HepG2 (cell line): Measurements from ENCODE around the gene IGF2BP1. TPM values are rescaled to one million over a fixed set of nuclear protein-coding genes. Genes with fewer than 3 reads are reported as not detected.

ENCODE experiments used
- ASH2L ChIP-seq: fragments of 300-600, 200-600 bp; sonication (generic); IDR thresholded peaks from 2 replicates; pipeline ENCODE4 v1.7.0; 2017; ENCODE audit warnings: low read depth, mild to moderate bottlenecking, moderate library complexity, mixed read lengths, low read length; ENCODE audit not compliant: insufficient read length
- CHCHD3 ChIP-seq: sonication (generic); formaldehyde crosslinking; IDR thresholded peaks from 2 replicates; pipeline ENCODE4 v1.8.0; 2022; ENCODE audit warnings: mild to moderate bottlenecking, missing genetic modification reagents, moderate library complexity
- DDIT3 ChIP-seq: sonication (generic); formaldehyde crosslinking; IDR thresholded peaks from 2 replicates; pipeline ENCODE4 v1.4.0; 2020; ENCODE audit warnings: mild to moderate bottlenecking, missing genetic modification reagents
- ELF3 ChIP-seq: IDR thresholded peaks from 2 replicates; pipeline ENCODE4 v1.6.1; 2016; ENCODE audit warnings: missing genetic modification reagents, missing compliant biosample characterization
- GABPA ChIP-seq, 2 experiments: IDR thresholded peaks; 2 replicates each; pipeline ENCODE4 v1.6.1; 2011 to 2016; ENCODE audit warnings: low read depth in 2 of 2, low read length in 1 of 2, missing biosample characterization in 1 of 2, missing genetic modification characterization in 1 of 2
- KDM3A ChIP-seq: IDR thresholded peaks from 2 replicates; pipeline ENCODE4 v1.6.1; 2018; ENCODE audit warnings: low read depth, missing compliant biosample characterization
- KMT2B ChIP-seq: IDR thresholded peaks from 2 replicates; pipeline ENCODE4 v1.6.1; 2016; ENCODE audit warnings: missing genetic modification reagents, missing compliant biosample characterization
- NR2F1 ChIP-seq, 2 experiments: fragments of 450-650 bp in 1 of 2; formaldehyde crosslinking in 1 of 2; IDR thresholded peaks; 2 replicates each; pipeline versions ENCODE4 v1.5.0 to v1.6.1; 2016 to 2020; ENCODE audit warnings: mild to moderate bottlenecking in 1 of 2, missing compliant biosample characterization in 1 of 2, missing genetic modification reagents in 1 of 2, moderate library complexity in 1 of 2
- NR2F2 ChIP-seq: IDR thresholded peaks from 2 replicates; pipeline ENCODE4 v1.6.1; 2012; ENCODE audit warnings: low read depth, inconsistent platforms, borderline replicate concordance
- NR2F6 ChIP-seq, 2 experiments: IDR thresholded peaks; 2 replicates each; pipeline ENCODE4 v1.6.1; 2016; ENCODE audit warnings: antibody characterized with exemption in 1 of 2, mild to moderate bottlenecking in 1 of 2
- RARA ChIP-seq: IDR thresholded peaks from 2 replicates; pipeline ENCODE4 v1.6.1; 2016; ENCODE audit warnings: missing genetic modification reagents, missing compliant biosample characterization
- RXRA ChIP-seq: sonication (generic); formaldehyde crosslinking; IDR thresholded peaks from 2 replicates; pipeline ENCODE4 v1.5.1; 2020; ENCODE audit warnings: missing genetic modification reagents
- RXRB ChIP-seq: IDR thresholded peaks from 2 replicates; pipeline ENCODE4 v1.6.1; 2016; ENCODE audit warnings: borderline replicate concordance, missing genetic modification reagents, missing compliant biosample characterization
- SALL1 ChIP-seq: sonication (generic); formaldehyde crosslinking; IDR thresholded peaks from 2 replicates; pipeline ENCODE4 v1.8.0; 2022; ENCODE audit warnings: mild to moderate bottlenecking, missing genetic modification reagents
- STAG1 ChIP-seq: sonication (generic); formaldehyde crosslinking; IDR thresholded peaks from 2 replicates; pipeline ENCODE4 v1.4.0; 2020; ENCODE audit warnings: missing genetic modification reagents
- ZKSCAN8 ChIP-seq: IDR thresholded peaks from 2 replicates; pipeline ENCODE4 v1.6.1; 2016; ENCODE audit warnings: borderline replicate concordance, missing genetic modification reagents, missing compliant biosample characterization
- ZNF281 ChIP-seq: sonication (generic); formaldehyde crosslinking; IDR thresholded peaks from 2 replicates; pipeline ENCODE4 v1.4.0; 2020; ENCODE audit warnings: missing genetic modification reagents, borderline replicate concordance
- ZNF543 ChIP-seq: sonication (generic); formaldehyde crosslinking; IDR thresholded peaks from 2 replicates; pipeline ENCODE4 v1.4.0; 2020; ENCODE audit warnings: mild to moderate bottlenecking, missing genetic modification reagents
- ZNF674 ChIP-seq: sonication (generic); formaldehyde crosslinking; IDR thresholded peaks from 2 replicates; pipeline ENCODE4 v1.5.0; 2020; ENCODE audit warnings: low read depth, mild to moderate bottlenecking, missing genetic modification reagents
- ZNF839 ChIP-seq: sonication (generic); formaldehyde crosslinking; IDR thresholded peaks from 2 replicates; pipeline ENCODE4 v1.4.0; 2020; ENCODE audit warnings: missing genetic modification reagents, mild to moderate bottlenecking, borderline replicate concordance
- ZSCAN30 ChIP-seq: sonication (generic); formaldehyde crosslinking; IDR thresholded peaks from 2 replicates; pipeline ENCODE4 v1.5.0; 2020; ENCODE audit warnings: mild to moderate bottlenecking, missing genetic modification reagents
- polyA plus RNA-seq, 8 experiments: library from polyadenylated mRNA; depleted of rRNA in 3 of 8; stranded (reverse) in 7 of 8; unstranded in 1 of 8; fragments of >200 nt; fragmentation: Illumina TruSeq in 4 of 8; extraction: Trizol in 4 of 8; gene quantifications; 2 replicates each; pipeline versions ENCODE4 v1.2.1 to v1.2.3, GENCODE V29; 2011 to 2016; ENCODE audit warnings: low read depth in 4 of 8, missing spikeins in 1 of 8, mixed read lengths in 1 of 8; ENCODE audit not compliant: insufficient read depth in 1 of 8
- total RNA-seq, 5 experiments: library from RNA; depleted of rRNA; stranded (reverse); fragments of >200 nt; fragmentation: Illumina TruSeq; extraction: Trizol; gene quantifications; 2 replicates each; pipeline ENCODE4 v1.2.3, GENCODE V29; 2016; ENCODE audit warnings: low read depth in 1 of 5
- TF ChIP-seq, protein P1 (sequence below): IDR thresholded peaks from 2 replicates; pipeline ENCODE4 v1.6.1; 2016; ENCODE audit warnings: control low read depth
- TF ChIP-seq, protein P2 (sequence below): sonication (generic); formaldehyde crosslinking; IDR thresholded peaks from 2 replicates; pipeline ENCODE4 v1.5.1; 2020; ENCODE audit warnings: mild to moderate bottlenecking, moderate library complexity, missing genetic modification reagents

IGF2BP1 gene
- total and polyA plus RNA-seq, 2 of the 13 experiments (the other 11 are each of a cell fraction or from before 2014, with no cell fraction given): 29.7 to 75.1 TPM

DNA sequence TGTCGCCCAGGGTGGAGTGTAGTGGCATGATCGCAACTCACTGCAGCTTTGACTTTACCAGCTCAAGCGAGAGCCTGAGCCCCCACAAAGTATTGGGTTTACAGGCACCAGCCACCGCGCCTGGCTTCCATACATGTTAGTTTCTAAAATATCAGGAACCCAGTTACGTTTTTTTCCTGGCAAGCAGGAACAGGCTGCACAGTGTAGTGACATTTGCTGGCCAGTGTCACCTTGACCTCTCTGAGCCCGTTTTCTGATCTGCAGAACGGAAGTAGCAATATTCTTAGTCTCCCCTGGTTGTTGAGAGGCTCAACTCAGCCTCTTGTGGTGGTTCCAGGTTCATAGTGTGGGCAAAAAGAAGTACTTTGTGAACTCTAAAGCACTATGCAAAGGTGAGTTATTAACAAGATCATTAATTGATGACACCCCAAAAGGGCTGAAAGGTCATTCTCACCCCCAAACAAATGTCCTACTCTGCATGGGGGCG is 15.6 kb downstream of the IGF2BP1 start (continued):
- TF ChIP-seq KMT2B (CRISPR knock-in tag): 0 out of 2 replicates have a peak, but pooled peaks have one; percentile 40
- TF ChIP-seq ZKSCAN8 (CRISPR knock-in tag): 0 out of 2 replicates have a peak, but pooled peaks have one; percentile 20
- 0 out of 2 replicates have a peak, but pooled peaks have one; percentile 4 for TF ChIP-seq KDM3A (CRISPR knock-in tag)
- peak; percentile 72 for TF ChIP-seq ELF3 (CRISPR knock-in tag)
- peak; percentile 86 for TF ChIP-seq NR2F6 (IDR thresholded peaks at IDR 0.05)
- TF ChIP-seq NR2F6 (CRISPR knock-in tag; IDR thresholded peaks at IDR 0.05): peak; percentile 90
- TF ChIP-seq STAG1 (CRISPR knock-in tag): peak; percentile 34; the same call in 1 of the 2 replicates
- TF ChIP-seq, protein P1, sequence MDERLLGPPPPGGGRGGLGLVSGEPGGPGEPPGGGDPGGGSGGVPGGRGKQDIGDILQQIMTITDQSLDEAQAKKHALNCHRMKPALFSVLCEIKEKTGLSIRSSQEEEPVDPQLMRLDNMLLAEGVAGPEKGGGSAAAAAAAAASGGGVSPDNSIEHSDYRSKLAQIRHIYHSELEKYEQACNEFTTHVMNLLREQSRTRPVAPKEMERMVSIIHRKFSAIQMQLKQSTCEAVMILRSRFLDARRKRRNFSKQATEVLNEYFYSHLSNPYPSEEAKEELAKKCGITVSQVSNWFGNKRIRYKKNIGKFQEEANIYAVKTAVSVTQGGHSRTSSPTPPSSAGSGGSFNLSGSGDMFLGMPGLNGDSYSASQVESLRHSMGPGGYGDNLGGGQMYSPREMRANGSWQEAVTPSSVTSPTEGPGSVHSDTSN: no peak
- no peak for TF ChIP-seq ZNF674
- TF ChIP-seq ZNF543 (CRISPR knock-in tag): no peak
- TF ChIP-seq, protein P2, sequence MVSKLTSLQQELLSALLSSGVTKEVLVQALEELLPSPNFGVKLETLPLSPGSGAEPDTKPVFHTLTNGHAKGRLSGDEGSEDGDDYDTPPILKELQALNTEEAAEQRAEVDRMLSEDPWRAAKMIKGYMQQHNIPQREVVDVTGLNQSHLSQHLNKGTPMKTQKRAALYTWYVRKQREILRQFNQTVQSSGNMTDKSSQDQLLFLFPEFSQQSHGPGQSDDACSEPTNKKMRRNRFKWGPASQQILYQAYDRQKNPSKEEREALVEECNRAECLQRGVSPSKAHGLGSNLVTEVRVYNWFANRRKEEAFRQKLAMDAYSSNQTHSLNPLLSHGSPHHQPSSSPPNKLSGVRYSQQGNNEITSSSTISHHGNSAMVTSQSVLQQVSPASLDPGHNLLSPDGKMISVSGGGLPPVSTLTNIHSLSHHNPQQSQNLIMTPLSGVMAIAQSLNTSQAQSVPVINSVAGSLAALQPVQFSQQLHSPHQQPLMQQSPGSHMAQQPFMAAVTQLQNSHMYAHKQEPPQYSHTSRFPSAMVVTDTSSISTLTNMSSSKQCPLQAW (CRISPR knock-in tag): no peak
- peak; percentile 27; the same call in 1 of the 2 replicates for TF ChIP-seq ZNF281 (CRISPR knock-in tag)
- TF ChIP-seq NR2F2: peak; percentile 55; the same call in 1 of the 2 replicates
- TF ChIP-seq RARA (CRISPR knock-in tag): peak; percentile 76
- no peak for TF ChIP-seq GABPA (IDR thresholded peaks at IDR 0.05; ENCODE audit: low read depth, low read length)
- peak; percentile 59 for TF ChIP-seq GABPA (CRISPR knock-in tag; IDR thresholded peaks at IDR 0.05; ENCODE audit: low read depth)
- peak; percentile 76; the same call in 1 of the 2 replicates for TF ChIP-seq RXRB
- TF ChIP-seq ZSCAN30: no peak
- TF ChIP-seq CHCHD3 (CRISPR knock-in tag): no peak
- peak; percentile 60; the same call in 1 of the 2 replicates for TF ChIP-seq RXRA (CRISPR knock-in tag)
- no peak for TF ChIP-seq ZNF839 (CRISPR knock-in tag)
- TF ChIP-seq NR2F1 (CRISPR knock-in tag; IDR thresholded peaks at IDR 0.05): peak; percentile 37 to 72; a peak in 2 of 4 replicates
- TF ChIP-seq ASH2L: no peak
- TF ChIP-seq DDIT3: no peak
- TF ChIP-seq SALL1 (CRISPR knock-in tag): peak; percentile 18
